ENCODE data around the gene MRGPRE.
A peak's percentile ranks its signal among the peaks of the same experiment; 100 is the strongest.
"Not testable (repeated sequence)": the region's sequence is repeated elsewhere in the genome, so short reads cannot be mapped to it uniquely, and the experiment has no call there.

MRGPRE gene, protein sequence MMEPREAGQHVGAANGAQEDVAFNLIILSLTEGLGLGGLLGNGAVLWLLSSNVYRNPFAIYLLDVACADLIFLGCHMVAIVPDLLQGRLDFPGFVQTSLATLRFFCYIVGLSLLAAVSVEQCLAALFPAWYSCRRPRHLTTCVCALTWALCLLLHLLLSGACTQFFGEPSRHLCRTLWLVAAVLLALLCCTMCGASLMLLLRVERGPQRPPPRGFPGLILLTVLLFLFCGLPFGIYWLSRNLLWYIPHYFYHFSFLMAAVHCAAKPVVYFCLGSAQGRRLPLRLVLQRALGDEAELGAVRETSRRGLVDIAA

DNA sequence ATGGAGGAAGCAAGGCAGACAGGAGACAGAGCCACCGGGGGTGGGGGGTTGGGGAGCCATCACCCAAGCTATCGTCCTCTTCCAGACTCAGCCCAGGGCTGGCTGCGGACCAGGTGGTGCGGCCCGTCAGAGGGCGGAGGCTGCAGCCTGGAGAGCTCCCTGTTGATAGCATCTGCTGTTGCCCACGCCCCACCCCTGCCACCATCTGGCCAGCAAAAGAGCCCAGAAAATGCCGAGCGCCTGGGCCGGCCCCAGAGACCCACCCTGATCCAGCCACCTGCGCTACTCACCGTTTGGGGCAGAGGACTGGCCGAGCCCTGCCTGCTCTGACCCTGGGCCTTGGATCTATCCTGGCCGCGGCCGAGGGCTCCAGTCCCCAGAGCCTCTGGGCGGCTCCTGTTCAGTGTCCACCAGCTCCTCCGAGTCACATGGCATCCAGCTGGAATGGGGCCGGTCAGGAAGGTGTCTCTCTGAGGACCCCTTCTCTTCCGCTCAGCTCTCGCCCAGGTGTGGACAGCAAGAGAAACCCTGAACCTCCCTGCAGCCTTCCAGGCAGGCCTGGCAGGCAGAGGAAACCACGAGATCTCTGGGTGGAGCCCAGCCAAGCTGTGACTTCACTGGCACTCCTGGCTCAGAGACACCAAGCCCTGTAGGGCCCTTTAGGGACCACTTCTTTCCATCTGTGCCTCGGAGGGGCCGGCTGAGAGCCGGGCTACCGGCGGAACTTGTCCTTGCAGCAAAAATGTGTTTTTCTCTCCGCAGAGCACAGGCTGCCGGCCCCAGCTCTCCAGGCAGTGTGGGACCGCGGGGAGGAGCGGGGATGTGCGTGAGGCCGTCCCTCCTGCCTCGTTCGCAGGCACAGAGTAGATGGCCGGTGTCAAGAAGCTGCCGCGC, at the start of gene MRGPRE:
Gene MRGPRE (minus strand): TSS at position 567 of the 894 bp plus-strand sequence. CDS start 3,618 bp downstream, outside the sequence.
- DNase-seq = peak; percentile 43

DNA sequence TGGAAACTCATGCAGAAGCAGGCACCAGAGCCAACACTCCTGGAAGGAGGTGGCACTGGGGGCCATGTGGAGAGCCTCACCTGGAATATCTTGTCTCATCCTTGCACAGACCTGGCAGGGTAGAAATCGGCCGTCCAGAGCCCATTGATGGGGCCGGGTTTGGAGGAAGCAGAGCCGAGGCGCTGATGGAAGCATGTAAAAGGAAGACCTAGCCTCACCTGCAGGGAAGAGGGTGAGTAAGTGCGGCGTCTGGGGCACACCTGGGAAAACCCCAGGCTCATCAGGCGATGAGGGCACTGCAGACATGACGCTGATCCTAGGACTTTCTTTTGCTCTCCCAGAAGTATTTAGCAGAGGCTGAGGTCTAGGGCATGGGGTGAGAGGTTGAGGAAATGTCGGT, 48.9 kb upstream of the MRGPRE start:
- not testable (repeated sequence) for DNase-seq

DNA sequence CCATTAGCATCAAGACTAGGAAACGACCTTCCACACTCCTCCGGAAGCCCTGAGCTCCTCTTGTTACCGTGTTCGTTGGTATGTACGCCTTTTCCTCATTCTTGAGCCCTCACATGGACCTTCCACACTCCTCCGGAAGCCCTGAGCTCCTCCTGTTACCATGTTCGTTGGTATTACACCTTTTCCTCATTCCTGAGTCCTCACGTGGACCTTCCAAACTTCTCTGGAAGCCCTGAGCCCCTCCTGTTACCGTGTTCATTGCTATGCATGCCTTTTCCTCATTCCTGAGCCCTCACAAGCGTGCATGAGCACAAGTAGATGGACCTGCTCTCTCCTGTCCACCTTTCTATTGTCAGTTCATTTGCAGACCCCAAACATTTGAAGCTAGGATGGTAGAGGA, 48.4 kb upstream of the MRGPRE start:
- DNase-seq = not testable (repeated sequence)

DNA sequence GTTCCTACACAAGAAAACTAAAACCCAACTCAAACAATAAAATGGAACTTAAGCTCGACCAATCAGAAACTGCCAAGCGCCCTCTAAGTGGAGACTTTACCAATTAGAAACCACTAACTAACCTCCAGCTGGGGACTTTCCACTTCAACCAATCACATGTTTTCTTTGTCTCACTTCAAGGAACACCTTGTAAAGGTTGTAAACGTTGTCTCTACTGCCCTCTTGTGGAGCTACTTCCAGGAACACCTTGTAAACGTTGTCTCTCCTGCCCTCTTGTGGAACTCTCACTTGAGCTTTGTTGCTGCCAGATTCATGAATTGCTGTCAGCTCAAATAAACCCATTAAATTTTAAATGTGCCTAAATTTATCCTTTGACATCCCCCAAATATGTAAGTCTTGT, 46.7 kb upstream of the MRGPRE start:
- DNase-seq = not testable (repeated sequence)

DNA sequence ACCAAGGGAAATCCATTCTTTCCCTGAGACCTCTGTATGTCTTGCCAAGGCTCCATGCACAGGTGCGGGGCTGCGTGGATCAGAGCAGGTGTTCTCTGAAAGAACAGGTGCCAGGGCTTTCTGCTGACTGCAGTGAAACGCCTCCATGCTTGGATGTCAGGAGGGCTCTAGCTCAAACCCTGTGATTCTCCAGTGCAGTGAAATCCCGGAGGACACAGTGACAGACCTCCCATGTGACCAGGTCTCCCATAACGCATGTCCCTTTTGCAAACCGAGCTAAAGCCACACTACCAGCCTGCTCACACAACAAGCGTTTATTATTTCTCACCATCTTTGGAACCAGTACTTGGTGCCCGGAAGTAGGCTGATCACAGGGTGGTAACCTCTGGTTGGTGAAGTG, 41.4 kb upstream of the MRGPRE start:
- DNase-seq = not testable (repeated sequence)

DNA sequence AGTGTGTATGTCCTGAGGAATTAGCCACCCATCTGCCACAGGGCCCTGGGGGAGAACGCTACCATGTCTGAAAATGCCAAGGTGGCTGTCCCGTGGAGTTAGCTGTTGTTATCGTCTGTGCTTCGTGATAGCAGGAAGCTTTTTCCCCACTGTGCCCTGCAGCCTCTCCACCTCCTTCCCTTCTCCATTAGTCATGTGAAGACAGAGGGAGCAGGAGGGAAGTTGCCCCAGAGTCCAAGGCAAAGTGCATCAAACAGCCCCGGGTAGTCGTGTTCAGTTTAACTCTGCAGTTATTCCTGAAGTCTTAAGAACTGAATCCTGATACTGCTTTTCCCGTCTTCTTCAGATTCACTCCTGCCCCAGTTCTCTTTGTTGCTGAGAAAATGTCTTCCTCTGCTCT, 30.3 kb upstream of the MRGPRE start:
- not testable (repeated sequence) for DNase-seq

DNA sequence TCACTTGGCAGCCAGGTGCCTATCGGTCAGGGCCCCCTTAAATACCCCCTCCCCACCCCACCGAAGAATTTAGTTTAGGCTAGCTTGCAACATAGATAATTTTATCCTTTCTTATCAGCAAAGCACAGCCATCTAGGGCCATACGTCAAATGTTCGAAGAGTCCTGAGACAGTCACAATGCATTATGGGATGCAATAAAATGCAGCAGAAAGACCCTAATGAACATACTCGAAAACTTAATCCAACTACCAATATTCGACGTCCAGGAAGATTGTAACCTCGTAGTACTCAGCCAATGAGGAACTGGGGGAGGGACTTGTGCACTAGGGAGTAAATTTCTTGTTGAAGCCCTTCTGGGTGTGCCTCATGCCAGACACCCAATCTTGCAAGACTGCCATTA, 29.6 kb upstream of the MRGPRE start:
- DNase-seq = not testable (repeated sequence)

DNA sequence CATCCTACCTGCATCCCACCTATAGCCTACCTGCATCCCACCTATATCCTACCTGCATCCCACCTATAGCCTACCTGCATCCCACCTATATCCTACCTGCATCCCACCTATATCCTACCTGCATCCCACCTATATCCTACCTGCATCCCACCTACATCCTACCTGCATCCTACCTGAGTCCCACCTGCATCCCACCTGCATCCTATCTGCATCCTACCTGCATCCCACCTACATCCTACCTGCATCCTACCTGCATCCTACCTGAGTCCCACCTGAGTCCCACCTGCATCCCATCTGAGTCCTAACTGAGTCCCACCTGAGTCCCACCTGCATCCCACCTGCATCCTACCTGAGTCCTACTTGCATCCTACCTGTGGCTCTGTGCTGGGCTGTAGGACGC, 25.3 kb upstream of the MRGPRE start:
- DNase-seq = not testable (repeated sequence)

DNA sequence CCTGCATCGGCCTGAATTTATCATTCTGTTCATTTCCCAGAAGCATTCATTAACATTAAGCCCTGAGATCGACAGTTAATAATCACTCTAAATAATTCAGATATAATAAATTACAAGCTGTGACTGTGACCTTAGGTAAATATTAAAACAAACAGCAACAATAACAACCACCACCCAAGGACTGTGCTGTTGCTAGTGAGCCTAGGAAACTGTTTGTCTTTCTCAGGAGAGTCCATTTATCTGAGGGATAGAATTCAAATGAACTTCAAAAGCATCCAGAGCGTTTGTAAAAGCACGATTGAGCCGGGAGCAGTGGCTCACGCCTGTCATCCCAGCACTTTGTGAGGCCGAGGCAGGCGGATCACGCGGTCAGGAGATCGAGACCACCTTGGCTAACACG, 23.0 kb upstream of the MRGPRE start:
- not testable (repeated sequence) for DNase-seq

DNA sequence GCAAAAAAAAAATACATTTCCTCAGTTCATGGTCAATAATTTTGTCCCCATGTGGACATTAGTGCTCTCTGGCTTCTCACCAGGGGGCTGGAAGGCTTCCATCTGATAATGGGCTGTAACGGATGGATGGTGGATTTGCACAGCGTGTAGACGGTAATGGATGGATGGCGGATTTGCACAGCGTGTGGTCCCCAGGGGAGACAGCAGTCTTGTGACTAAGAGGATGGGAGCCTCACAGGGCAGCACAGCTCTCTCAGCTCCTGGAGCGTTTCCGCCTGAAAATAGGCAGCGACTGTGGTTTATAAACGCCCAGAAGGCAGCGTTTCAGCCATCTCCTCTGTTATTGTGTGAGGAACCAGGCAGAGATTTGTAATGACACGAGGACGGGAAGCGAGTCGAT, 22.6 kb upstream of the MRGPRE start:
- DNase-seq = not testable (repeated sequence)

DNA sequence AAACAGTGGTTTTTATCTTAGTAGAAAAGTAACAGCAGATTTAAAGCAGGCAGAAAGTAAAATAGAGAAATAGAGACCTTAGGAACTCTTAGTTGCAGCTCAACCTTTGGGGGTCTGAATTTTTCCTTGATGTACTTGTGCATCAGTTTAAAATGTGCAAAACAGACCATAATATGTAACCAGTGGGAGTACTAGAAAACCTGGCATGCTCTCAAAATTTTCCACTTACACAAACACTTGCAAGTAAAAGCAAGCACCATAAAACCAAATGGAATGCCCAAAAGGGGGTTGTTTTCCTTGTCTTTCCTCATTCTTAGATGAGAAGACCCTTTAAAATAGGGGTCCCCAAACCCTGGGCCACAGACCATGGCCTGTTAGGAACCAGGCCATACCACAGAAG, 12.9 kb upstream of the MRGPRE start:
- DNase-seq = no peak

DNA sequence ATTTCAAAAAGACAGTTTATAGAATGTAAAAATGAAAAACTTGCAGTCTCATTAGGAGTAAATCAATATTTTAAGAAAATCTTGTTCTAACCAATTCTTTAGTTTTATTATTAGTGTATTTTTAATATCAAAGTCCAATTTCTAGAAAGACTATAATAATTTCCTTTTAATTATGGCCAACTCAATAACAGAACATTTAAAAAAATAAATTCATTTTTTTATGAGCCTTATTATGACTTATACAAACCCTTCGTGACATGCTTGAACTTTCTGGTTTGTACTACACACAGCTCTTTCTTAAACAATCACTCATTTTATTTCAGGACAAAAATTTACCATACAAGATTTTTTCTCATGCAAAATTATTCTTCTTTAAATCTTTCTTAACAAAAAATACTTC, 11.7 kb upstream of the MRGPRE start:
- DNase-seq = no peak

DNA sequence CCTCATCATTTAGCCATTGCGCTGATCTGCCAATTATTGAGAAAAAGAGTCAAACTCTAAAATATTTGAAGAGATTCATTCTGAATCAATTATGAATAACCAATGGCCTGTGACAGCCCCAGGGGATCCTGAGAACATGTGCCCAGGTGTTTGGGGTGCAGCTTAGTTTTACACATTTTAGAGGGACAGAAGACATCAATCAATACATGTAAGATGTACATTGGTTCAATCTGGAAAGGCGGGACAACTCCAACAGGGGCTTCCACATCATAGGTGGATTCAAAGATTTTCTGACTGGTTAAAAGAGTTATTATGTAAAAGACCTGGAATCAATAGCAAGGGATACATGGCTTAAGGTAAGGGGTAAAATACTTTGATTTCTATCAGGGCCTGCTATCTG, 4.9 kb upstream of the MRGPRE start:
- no peak for DNase-seq

DNA sequence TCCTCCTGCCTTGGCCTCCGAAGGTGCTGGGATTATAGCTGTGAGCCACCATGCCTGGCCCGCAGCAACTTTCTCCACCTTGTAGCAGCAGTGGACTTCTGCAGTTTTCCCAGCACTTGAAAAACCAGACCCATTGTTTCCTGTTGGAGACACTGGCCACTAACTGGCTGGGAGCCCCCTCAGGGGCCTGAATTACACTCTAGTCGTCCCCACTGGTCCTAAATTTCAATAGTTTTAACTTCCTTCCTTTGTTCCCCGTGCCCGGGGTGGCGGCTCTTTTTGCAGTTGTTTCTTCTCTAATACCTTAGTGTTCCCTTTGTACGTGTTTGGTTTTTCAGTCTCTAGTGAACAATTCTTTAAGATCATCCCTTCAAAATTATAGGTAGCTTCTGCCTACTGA, 2.6 kb upstream of the MRGPRE start:
- no peak for DNase-seq

DNA sequence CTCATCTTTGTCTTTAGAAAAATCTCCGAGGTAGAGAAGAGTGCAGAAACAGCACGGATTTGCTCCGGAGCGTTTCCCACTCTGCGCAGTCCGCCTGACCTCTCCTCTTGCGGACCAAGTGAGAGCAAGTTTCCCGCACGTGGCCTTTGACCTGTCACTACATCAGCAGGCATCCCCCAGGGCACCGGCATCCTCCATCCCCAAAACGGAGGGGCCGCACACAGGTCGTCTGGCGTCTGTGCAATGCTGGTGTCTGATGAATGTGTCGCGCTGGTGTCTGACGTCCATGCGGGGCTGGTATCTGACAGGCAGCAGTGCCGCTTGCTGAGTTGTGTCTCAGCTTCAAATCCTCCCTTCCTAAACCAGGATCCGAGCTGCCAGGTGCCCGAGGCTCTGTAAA, 739 bp upstream of the MRGPRE start:
- no peak for DNase-seq

DNA sequence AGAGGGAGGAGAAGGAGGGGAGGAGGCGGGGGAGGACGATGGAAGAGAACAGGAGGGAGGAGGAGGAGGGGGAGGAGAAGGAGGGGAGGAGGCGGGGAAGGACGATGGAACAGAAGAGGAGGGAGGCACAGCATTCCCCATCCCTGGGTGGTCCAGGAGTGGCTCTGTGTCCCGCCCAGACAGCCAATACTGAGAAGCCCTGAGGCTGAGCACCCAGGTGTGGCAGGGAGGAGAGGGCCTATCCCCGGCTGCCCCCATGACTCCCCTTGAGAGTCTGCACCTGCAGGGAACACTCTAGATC, 717 bp downstream of the MRGPRE start:
- no peak for DNase-seq

DNA sequence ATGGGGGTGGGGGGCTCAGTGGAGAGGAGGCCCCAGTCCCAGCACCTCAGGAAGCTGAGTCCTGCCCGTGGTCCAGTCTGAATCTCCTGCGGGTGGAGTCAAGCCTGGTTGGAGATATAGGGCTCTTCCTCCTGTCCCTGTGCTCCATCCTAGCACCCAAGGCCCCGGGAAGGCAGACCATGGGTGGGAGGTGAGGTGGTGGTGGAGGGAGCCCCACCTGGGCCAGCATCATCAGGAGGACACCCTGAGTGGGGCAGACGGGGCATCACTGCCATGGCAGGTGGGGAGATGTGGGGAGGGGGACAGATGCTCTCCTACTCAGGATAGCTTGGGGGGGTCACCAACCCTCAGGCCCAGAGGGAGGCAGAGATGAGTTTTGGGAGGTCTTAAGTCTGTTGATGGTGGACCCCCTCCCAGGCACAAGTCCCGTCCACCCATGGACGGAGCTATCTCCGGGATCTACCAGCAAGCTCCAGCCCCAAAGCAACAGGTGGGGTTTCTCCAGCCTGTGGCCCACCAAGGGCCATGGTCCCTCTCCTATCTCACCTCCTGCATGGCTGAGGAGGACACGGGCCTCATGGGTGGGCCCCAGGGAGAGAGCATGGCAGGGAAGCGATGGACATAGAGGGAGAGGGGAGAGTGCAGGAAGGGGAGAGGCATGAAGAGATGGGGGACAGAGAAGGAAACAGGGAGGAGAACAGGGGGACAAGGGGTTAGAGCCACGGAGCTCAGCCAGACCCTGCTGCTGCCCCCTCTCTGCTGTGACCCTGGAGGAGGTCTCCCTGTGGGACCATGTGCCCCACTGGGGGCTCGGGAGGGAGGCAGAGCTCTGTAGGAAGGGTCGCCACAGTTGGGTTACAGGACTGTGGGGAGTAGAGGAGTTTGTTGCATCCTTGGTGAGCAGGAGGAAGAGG, 1.3 kb downstream of the MRGPRE start:
- no peak for DNase-seq

DNA sequence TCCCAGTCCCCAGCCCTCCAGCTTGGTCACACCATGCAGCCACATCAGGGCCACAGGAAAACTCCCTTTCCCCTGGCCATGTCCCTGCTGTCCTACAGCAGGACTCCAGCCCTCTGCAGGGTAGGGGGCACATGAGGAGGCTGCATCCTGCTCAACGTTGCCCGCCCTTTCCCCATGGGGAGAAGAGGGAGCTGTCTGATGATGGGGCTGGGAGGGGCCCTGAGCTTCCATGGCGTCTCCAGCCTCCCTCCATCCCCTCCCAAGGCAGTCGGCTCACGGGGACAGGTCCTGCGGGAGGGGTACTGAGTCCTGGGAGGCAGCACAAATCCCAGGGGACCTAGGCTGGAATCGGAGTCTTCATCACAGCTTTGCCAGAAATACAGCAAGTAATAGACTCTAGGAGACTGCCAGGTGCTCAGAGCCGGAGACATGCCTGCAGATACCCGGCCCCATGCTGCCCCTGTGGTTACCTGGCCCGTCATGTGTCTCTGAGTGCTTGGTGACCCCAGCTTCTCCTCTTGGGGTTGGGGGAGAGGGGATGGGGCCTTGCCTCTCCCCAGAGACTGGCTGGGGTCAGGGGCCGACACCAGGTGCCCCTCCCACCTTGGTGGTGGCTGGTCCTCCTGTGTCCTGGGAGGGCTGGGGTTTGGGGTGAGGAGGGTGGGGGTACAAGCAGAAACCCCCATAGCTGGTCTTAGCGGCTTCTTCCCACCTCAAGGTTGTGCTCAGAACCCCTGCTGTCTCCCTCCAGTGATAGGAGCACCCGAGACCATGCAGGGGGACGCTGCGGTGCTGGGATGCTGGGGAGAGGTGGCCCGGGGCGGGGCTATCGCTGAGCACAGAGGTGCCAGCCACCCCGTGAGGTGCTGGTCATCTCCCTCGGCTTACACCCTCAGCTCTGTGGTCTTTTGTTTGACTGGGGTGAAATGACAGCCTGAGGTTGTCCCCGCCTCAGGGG, 2.3 kb downstream of the MRGPRE start:
- no peak for DNase-seq

DNA sequence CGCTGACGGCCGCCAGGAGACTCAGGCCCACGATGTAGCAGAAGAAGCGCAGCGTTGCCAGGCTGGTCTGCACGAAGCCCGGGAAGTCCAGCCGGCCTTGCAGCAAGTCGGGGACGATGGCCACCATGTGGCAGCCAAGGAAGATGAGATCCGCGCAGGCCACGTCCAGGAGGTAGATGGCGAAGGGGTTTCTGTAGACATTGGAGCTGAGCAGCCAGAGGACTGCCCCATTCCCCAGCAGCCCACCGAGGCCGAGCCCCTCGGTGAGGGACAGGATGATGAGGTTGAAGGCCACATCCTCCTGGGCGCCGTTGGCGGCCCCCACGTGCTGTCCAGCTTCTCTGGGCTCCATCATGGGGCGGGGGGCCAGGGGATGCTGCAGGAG, 3.8 kb downstream of the MRGPRE start:
- no peak for DNase-seq

DNA sequence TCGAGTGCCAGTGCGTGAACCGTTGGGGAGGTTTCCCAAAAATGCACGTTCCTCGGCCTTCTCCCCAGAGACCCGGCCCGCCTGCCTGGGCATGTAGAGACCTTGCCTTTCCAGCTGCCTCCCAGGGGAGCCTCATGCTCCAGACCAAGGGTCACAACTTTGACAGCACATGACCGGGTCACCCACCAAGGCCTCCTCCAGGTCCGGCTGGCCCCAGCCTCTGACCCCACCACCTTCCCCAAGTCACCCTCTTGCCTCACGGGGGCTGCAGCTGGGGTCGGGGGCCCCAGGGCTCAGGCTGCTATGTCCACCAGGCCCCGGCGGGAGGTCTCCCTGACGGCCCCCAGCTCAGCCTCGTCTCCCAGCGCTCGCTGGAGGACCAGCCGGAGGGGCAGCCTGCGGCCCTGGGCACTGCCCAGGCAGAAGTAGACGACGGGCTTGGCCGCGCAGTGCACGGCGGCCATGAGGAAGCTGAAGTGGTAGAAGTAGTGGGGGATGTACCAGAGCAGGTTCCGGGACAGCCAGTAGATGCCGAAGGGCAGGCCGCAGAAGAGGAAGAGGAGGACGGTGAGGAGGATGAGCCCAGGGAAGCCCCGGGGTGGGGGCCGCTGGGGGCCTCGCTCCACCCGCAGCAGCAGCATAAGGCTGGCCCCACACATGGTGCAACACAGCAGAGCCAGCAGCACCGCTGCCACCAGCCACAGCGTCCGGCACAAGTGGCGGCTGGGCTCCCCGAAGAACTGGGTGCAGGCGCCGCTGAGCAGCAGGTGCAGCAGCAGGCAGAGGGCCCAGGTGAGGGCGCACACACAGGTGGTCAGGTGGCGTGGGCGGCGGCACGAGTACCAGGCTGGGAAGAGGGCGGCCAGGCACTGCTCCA, 4.4 kb downstream of the MRGPRE start:
- no peak for DNase-seq
